Skeletal muscle tissue (tissue), 4 donors: ENCODE measurements around the gene RILPL2. TPM values are rescaled to one million over a fixed set of nuclear protein-coding genes. Genes with fewer than 3 reads are reported as not detected.
"Not testable (repeated sequence)": the region's sequence is repeated elsewhere in the genome, so short reads cannot be mapped to it uniquely, and the experiment has no call there.

Experiments used
- H3K27ac ChIP-seq: one replicate; pipeline ENCODE4 v1.7.0; 2013; ENCODE audit warnings: mild to moderate bottlenecking, low read depth, low read length, inconsistent platforms
- H3K27me3 ChIP-seq, 3 donors: one replicate each; pipeline ENCODE4 v1.7.0; 2013; ENCODE audit warnings: low read length in 3 of 3; ENCODE audit not compliant: control insufficient read depth in 3 of 3, insufficient read depth in 3 of 3
- H3K36me3 ChIP-seq, 3 donors: one replicate each; pipeline ENCODE4 v1.7.0; 2013; ENCODE audit warnings: low read length in 3 of 3; ENCODE audit not compliant: control insufficient read depth in 3 of 3, insufficient read depth in 3 of 3
- H3K4me1 ChIP-seq, 3 donors: one replicate each; pipeline ENCODE4 v1.7.0; 2013; ENCODE audit warnings: low read length in 3 of 3, mild to moderate bottlenecking in 3 of 3; ENCODE audit not compliant: control insufficient read depth in 3 of 3, insufficient read depth in 3 of 3
- H3K4me3 ChIP-seq, 3 donors: one replicate each; pipeline ENCODE4 v1.7.0; 2013; ENCODE audit warnings: low read length in 3 of 3
- H3K9ac ChIP-seq, 3 donors: one replicate each; pipeline ENCODE4 v1.7.0; 2013; ENCODE audit warnings: low read length in 3 of 3, mild to moderate bottlenecking in 3 of 3, moderate library complexity in 2 of 3, low read depth in 1 of 3
- H3K9me3 ChIP-seq, 3 donors: one replicate each; pipeline ENCODE4 v1.7.0; 2013; ENCODE audit warnings: low read length in 3 of 3; ENCODE audit not compliant: control insufficient read depth in 3 of 3
- total RNA-seq: library from RNA; depleted of rRNA; stranded (reverse); fragments of >200 nt; gene quantifications from one replicate; pipeline ENCODE4 v1.2.3, GENCODE V29; 2014
- donor health status: Osteomylitis.

RILPL2 gene
- total RNA-seq, 1 donor from 2014 or later: 1.0 TPM

- H3K4me1 ChIP-seq, H3K27me3 ChIP-seq, H3K36me3 ChIP-seq, H3K27ac ChIP-seq, H3K4me3 ChIP-seq, H3K9me3 ChIP-seq, H3K9ac ChIP-seq: not testable (repeated sequence)
Observed at GRCh38 chr12:123452276-123452550, 15.7 kb upstream of the RILPL2 start.

- Histone ChIP-seq H3K4me1 (peaks cover 0 to under 1% (median 0%) of the 10 kb centered on the region in 3 donors), H3K9me3 (no peaks in the 10 kb centered on the region), H3K27me3 (no peaks in the 10 kb centered on the region), H3K27ac (no peak overlapping the region), H3K4me3 (no peak overlapping the region), H3K9ac (no peak overlapping the region), H3K36me3 (no peaks in the 10 kb centered on the region)
Observed at GRCh38 chr12:123450636-123451035, 14.2 kb upstream of the RILPL2 start.

- Histone ChIP-seq H3K27me3 (no peaks in the 10 kb centered on the region), H3K4me3 (no peak overlapping the region), H3K4me1 (peaks cover 0 to 5% (median 0%) of the 10 kb centered on the region in 3 donors), H3K9me3 (no peaks in the 10 kb centered on the region), H3K36me3 (no peaks in the 10 kb centered on the region), H3K9ac (no peak overlapping the region), H3K27ac (no peak overlapping the region)
Observed at GRCh38 chr12:123449856-123450255, 13.4 kb upstream of the RILPL2 start.

GRCh38 chr12:123449249-123449733, 12.8 kb upstream of the RILPL2 start:
- H3K27ac ChIP-seq: no peak overlapping the region

GRCh38 chr12:123446333-123446713, 9.8 kb upstream of the RILPL2 start:
- H3K4me3 ChIP-seq: no peak overlapping the region
- no peak overlapping the region for H3K27ac ChIP-seq
- H3K9ac ChIP-seq: no peak overlapping the region
- H3K4me1 ChIP-seq: peaks cover 0 to 7% (median 0%) of the 10 kb centered on the region in 3 donors
- no peaks in the 10 kb centered on the region for H3K27me3 ChIP-seq
- H3K9me3 ChIP-seq: no peaks in the 10 kb centered on the region
- no peaks in the 10 kb centered on the region for H3K36me3 ChIP-seq

More at GRCh38 chr12:123449249-123449733, 12.8 kb upstream of the RILPL2 start:
- Histone ChIP-seq H3K27me3 (no peaks in the 10 kb centered on the region), H3K9me3 (no peaks in the 10 kb centered on the region), H3K4me1 (peaks cover 0 to 7% (median 0%) of the 10 kb centered on the region in 3 donors), H3K9ac (no peak overlapping the region), H3K36me3 (no peaks in the 10 kb centered on the region), H3K4me3 (no peak overlapping the region)

GRCh38 chr12:123445388-123446332, 9.2 kb upstream of the RILPL2 start:
- H3K9me3 ChIP-seq: no peaks in the 10 kb centered on the region
- no peak overlapping the region for H3K9ac ChIP-seq
- no peak overlapping the region for H3K27ac ChIP-seq
- H3K4me3 ChIP-seq: no peak overlapping the region
- no peaks in the 10 kb centered on the region for H3K36me3 ChIP-seq
- no peaks in the 10 kb centered on the region for H3K27me3 ChIP-seq
- peaks cover 0 to 7% (median 0%) of the 10 kb centered on the region in 3 donors for H3K4me1 ChIP-seq

GRCh38 chr12:123444092-123445026, 7.9 kb upstream of the RILPL2 start:
- no peak overlapping the region for H3K4me3 ChIP-seq
- no peaks in the 10 kb centered on the region for H3K36me3 ChIP-seq
- no peak overlapping the region for H3K9ac ChIP-seq
- H3K27ac ChIP-seq: no peak overlapping the region
- peaks cover 0 to 7% (median 0%) of the 10 kb centered on the region in 3 donors for H3K4me1 ChIP-seq
- no peaks in the 10 kb centered on the region for H3K9me3 ChIP-seq
- no peaks in the 10 kb centered on the region for H3K27me3 ChIP-seq

- Histone ChIP-seq H3K9me3 (no peaks in the 10 kb centered on the region), H3K27ac (no peak overlapping the region), H3K4me1 (peaks cover 0 to 7% (median 0%) of the 10 kb centered on the region in 3 donors), H3K4me3 (no peak overlapping the region), H3K9ac (no peak overlapping the region), H3K36me3 (no peaks in the 10 kb centered on the region), H3K27me3 (no peaks in the 10 kb centered on the region)
Observed at GRCh38 chr12:123442774-123443173, 6.3 kb upstream of the RILPL2 start.

- no peaks in the 10 kb centered on the region for H3K9me3 ChIP-seq
- no peaks in the 10 kb centered on the region for H3K36me3 ChIP-seq
- H3K4me3 ChIP-seq: no peak overlapping the region
- no peak overlapping the region for H3K27ac ChIP-seq
- H3K27me3 ChIP-seq: no peaks in the 10 kb centered on the region
- no peak overlapping the region for H3K9ac ChIP-seq
- H3K4me1 ChIP-seq: peaks cover 3 to 10% (median 5%) of the 10 kb centered on the region in 3 donors
Observed at GRCh38 chr12:123441523-123442164, 5.2 kb upstream of the RILPL2 start.
